ENCODE results near the gene MAMSTR. TPM values are rescaled to one million over a fixed set of nuclear protein-coding genes. Genes with fewer than 3 reads are reported as not detected.

The MAMSTR gene
- total and polyA plus RNA-seq, 2 donors (not counting 1 experiment from before 2014, with no cell fraction given) = 0.60 to 1.6 TPM

DNA sequence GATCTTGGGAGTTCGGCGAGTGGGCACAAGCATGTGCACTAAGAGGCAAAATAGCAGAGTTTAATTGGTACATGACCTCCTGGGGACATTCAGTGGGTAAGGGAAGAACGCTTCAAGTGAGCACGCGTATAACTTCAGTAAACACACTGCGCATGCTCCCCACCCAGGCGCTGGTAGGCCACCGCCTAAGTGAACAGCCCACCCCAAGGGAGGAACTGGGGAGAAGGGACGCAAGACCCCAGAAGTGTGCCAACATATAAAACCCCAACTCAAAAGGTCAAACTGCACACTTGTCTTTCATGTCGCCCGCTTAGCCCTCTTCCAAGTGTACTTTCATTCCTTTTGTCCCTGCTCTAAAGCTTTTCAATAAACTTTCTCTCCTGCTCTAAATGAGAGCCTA is 36.2 kb downstream of the MAMSTR start:
- H3K27me3 ChIP-seq (replicated peaks in 1 of 4; ENCODE audit: control extremely low read depth in 1 of 4, control insufficient read depth in 3 of 4, insufficient read depth in 4 of 4, low read length in 3 of 4) = no peaks in the 10 kb centered on the region
- H3K27me3 Mint-ChIP-seq = no peaks in the 10 kb centered on the region
- H3K4me3 Mint-ChIP-seq = peak overlapping the region; percentile 56

DNA sequence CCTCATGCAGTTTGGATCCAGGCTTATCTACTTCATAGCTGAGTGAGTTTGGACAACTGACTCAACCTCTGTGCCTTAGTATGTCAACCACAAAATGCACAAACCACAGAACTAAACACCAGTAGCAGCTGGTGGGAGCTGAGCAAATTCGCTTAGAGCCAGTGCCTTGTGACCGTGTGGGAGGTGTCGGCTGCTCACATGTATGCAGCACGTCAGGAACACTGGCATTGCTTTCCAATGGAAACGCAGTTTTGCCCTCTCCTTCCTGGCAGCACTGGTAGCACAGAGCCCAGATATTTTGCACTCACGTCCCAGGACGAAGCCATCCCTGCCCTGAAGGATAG is 38.4 kb downstream of the MAMSTR start:
- Histone ChIP-seq H4K20me1 (ENCODE audit: control insufficient read depth, insufficient read depth, low read length, poor library complexity, severe bottlenecking) (no peaks in the 10 kb centered on the region), H3K27ac (ENCODE audit: low read length in 2 of 2) (no peak overlapping the region), H3K36me3 (replicated peaks in 1 of 2; ENCODE audit: control extremely low read depth in 1 of 2, control insufficient read depth in 1 of 2, extremely low read depth in 1 of 2, insufficient read depth in 2 of 2, low read length in 1 of 2) (no peaks in the 10 kb centered on the region), H3K4me3 (ENCODE audit: control extremely low read depth in 1 of 5, extremely low read depth in 1 of 5, insufficient read depth in 1 of 5, low read depth in 2 of 5, low read length in 4 of 5) (no peak overlapping the region), H3K9me3 (ENCODE audit: control extremely low read depth in 1 of 3, control insufficient read depth in 2 of 3, insufficient read depth in 1 of 3, low read length in 2 of 3) (no peaks in the 10 kb centered on the region), H3K9ac (ENCODE audit: low read length) (no peak overlapping the region), H3K4me1 (ENCODE audit: control insufficient read depth in 2 of 2, insufficient read depth in 2 of 2, low read length in 2 of 2) (no peaks in the 10 kb centered on the region), H3K27me3 (replicated peaks in 1 of 4; ENCODE audit: control extremely low read depth in 1 of 4, control insufficient read depth in 3 of 4, insufficient read depth in 4 of 4, low read length in 3 of 4) (no peaks in the 10 kb centered on the region), H3K79me2 (ENCODE audit: control insufficient read depth, insufficient read depth, low read length) (no peaks in the 10 kb centered on the region), H3K4me2 (replicated peaks; ENCODE audit: low read depth, low read length, poor library complexity, severe bottlenecking) (no peak overlapping the region), H2AFZ (ENCODE audit: insufficient read depth, low read depth, low read length, poor library complexity, severe bottlenecking) (no peak overlapping the region)
- no peaks in the 10 kb centered on the region for H3K27me3 Mint-ChIP-seq
- DNase-seq = no peak
- ATAC-seq (ENCODE audit: low read depth) = no peak
- ChIA-PET POLR2A (no interaction called here), CTCF (interaction anchor here (0.7 kb wide), 1 partner anchor 272 kb away, joined by 3 read pairs; no protein-coding TSS in a partner anchor)
- no peak for TF ChIP-seq EZH2 (IDR thresholded peaks at IDR 0.05; ENCODE audit: borderline replicate concordance, insufficient read depth, low read depth, low read length, poor library complexity, severe bottlenecking)
- TF ChIP-seq, protein P1, sequence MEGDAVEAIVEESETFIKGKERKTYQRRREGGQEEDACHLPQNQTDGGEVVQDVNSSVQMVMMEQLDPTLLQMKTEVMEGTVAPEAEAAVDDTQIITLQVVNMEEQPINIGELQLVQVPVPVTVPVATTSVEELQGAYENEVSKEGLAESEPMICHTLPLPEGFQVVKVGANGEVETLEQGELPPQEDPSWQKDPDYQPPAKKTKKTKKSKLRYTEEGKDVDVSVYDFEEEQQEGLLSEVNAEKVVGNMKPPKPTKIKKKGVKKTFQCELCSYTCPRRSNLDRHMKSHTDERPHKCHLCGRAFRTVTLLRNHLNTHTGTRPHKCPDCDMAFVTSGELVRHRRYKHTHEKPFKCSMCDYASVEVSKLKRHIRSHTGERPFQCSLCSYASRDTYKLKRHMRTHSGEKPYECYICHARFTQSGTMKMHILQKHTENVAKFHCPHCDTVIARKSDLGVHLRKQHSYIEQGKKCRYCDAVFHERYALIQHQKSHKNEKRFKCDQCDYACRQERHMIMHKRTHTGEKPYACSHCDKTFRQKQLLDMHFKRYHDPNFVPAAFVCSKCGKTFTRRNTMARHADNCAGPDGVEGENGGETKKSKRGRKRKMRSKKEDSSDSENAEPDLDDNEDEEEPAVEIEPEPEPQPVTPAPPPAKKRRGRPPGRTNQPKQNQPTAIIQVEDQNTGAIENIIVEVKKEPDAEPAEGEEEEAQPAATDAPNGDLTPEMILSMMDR (IDR thresholded peaks at IDR 0.05) = no peak
- 52% methylated on average over 7 of the region's 7 CpGs for WGBS (ENCODE audit: insufficient coverage)
- H3K9me3 Mint-ChIP-seq (ENCODE audit: insufficient read depth) = no peaks in the 10 kb centered on the region
- peaks cover 2% of the 10 kb centered on the region for H3K4me1 Mint-ChIP-seq
- H3K27ac Mint-ChIP-seq = no peak overlapping the region
- H3K4me3 Mint-ChIP-seq = no peak overlapping the region
- intact Hi-C loops (cut with micrococcal nuclease) = no loop called here

More for the DNA sequence above, 36.2 kb downstream of the MAMSTR start:
- intact Hi-C loops (cut with micrococcal nuclease) = no loop called here
- DNase-seq = peak; percentile 48
- Histone ChIP-seq H3K36me3 (replicated peaks in 1 of 2; ENCODE audit: control extremely low read depth in 1 of 2, control insufficient read depth in 1 of 2, extremely low read depth in 1 of 2, insufficient read depth in 2 of 2, low read length in 1 of 2) (no peaks in the 10 kb centered on the region), H4K20me1 (ENCODE audit: control insufficient read depth, insufficient read depth, low read length, poor library complexity, severe bottlenecking) (no peaks in the 10 kb centered on the region), H3K9ac (ENCODE audit: low read length) (no peak overlapping the region), H2AFZ (ENCODE audit: insufficient read depth, low read depth, low read length, poor library complexity, severe bottlenecking) (peak overlapping the region; percentile 1), H3K27ac (ENCODE audit: low read length in 2 of 2) (no peak overlapping the region), H3K4me2 (replicated peaks; ENCODE audit: low read depth, low read length, poor library complexity, severe bottlenecking) (peak overlapping the region; percentile 38), H3K4me3 (ENCODE audit: control extremely low read depth in 1 of 5, extremely low read depth in 1 of 5, insufficient read depth in 1 of 5, low read depth in 2 of 5, low read length in 4 of 5) (peak overlapping the region in 1 of 5 experiments; percentile 14), H3K9me3 (ENCODE audit: control extremely low read depth in 1 of 3, control insufficient read depth in 2 of 3, insufficient read depth in 1 of 3, low read length in 2 of 3) (no peaks in the 10 kb centered on the region), H3K4me1 (ENCODE audit: control insufficient read depth in 2 of 2, insufficient read depth in 2 of 2, low read length in 2 of 2) (no peaks in the 10 kb centered on the region), H3K79me2 (ENCODE audit: control insufficient read depth, insufficient read depth, low read length) (no peaks in the 10 kb centered on the region)
- 54% methylated on average over 10 of the region's 11 CpGs for WGBS (ENCODE audit: insufficient coverage)
- Mint-ChIP-seq H3K9me3 (ENCODE audit: insufficient read depth) (no peaks in the 10 kb centered on the region), H3K4me1 (peaks cover 2% of the 10 kb centered on the region), H3K27ac (no peak overlapping the region)
- peak; percentile 49 for ATAC-seq (ENCODE audit: low read depth)
- ChIA-PET CTCF (interaction anchor here (0.8 kb wide), 1 partner anchor 22 kb away, joined by 4 read pairs; no protein-coding TSS in a partner anchor), POLR2A (no interaction called here)
- no peak for TF ChIP-seq EZH2 (IDR thresholded peaks at IDR 0.05; ENCODE audit: borderline replicate concordance, insufficient read depth, low read depth, low read length, poor library complexity, severe bottlenecking)
- TF ChIP-seq, protein P1 (IDR thresholded peaks at IDR 0.05) = no peak

All from B cell (primary cell).